ENCODE data around the gene CLDN14.

DNA sequence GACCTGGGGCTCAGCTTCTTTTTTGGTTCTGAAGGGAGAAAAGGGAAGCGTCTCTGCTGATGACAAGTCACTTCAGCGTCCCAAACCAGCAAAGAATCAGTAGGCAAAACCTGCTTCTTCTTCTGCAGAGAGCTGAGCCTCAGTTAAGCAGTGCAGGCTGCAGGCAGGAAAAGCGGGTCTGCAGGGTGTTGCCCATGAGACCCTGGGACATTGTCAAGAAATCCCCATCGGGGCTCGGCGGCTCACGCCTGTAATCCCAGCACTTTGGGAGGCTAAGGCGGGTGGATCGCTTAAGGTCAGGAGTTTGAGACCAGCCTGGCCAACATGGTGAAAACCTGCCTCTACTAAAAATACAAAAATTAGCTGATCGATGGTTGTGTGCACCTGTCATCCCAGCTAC is 16.7 kb downstream of the CLDN14 start:
- TF ChIP-seq, protein P1, sequence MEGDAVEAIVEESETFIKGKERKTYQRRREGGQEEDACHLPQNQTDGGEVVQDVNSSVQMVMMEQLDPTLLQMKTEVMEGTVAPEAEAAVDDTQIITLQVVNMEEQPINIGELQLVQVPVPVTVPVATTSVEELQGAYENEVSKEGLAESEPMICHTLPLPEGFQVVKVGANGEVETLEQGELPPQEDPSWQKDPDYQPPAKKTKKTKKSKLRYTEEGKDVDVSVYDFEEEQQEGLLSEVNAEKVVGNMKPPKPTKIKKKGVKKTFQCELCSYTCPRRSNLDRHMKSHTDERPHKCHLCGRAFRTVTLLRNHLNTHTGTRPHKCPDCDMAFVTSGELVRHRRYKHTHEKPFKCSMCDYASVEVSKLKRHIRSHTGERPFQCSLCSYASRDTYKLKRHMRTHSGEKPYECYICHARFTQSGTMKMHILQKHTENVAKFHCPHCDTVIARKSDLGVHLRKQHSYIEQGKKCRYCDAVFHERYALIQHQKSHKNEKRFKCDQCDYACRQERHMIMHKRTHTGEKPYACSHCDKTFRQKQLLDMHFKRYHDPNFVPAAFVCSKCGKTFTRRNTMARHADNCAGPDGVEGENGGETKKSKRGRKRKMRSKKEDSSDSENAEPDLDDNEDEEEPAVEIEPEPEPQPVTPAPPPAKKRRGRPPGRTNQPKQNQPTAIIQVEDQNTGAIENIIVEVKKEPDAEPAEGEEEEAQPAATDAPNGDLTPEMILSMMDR (IDR thresholded peaks at IDR 0.05), result no peak
- TF ChIP-seq POLR2A (IDR thresholded peaks at IDR 0.05), result no peak

Measured in prostate gland (tissue), 2 donors.